Vagina (tissue), 2 donors: ENCODE results near the gene AURKA.

Experiments used
- POLR2A ChIP-seq, 2 donors: fragments of 450-650 bp; IDR thresholded peaks; one replicate each; pipeline ENCODE4 v1.6.1; 2017; ENCODE audit warnings: antibody characterized with exemption in 2 of 2, mild to moderate bottlenecking in 2 of 2, moderate library complexity in 2 of 2
- TF ChIP-seq, protein P1 (sequence below), 3 experiments: fragments of 450-650 bp in 2 of 3; fragments of 200-600 bp in 1 of 3; sonication (generic) in 1 of 3; IDR thresholded peaks; one replicate each; pipeline ENCODE4 v1.5.1; 2017 to 2019; ENCODE audit warnings: antibody characterized with exemption in 3 of 3, mild to moderate bottlenecking in 2 of 3, moderate library complexity in 2 of 3

GRCh38 chr20:56348746-56349145, 43.3 kb downstream of the AURKA start:
- TF ChIP-seq, protein P1, sequence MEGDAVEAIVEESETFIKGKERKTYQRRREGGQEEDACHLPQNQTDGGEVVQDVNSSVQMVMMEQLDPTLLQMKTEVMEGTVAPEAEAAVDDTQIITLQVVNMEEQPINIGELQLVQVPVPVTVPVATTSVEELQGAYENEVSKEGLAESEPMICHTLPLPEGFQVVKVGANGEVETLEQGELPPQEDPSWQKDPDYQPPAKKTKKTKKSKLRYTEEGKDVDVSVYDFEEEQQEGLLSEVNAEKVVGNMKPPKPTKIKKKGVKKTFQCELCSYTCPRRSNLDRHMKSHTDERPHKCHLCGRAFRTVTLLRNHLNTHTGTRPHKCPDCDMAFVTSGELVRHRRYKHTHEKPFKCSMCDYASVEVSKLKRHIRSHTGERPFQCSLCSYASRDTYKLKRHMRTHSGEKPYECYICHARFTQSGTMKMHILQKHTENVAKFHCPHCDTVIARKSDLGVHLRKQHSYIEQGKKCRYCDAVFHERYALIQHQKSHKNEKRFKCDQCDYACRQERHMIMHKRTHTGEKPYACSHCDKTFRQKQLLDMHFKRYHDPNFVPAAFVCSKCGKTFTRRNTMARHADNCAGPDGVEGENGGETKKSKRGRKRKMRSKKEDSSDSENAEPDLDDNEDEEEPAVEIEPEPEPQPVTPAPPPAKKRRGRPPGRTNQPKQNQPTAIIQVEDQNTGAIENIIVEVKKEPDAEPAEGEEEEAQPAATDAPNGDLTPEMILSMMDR (IDR thresholded peaks at IDR 0.05) = no peak
- TF ChIP-seq POLR2A (IDR thresholded peaks at IDR 0.05) = no peak
